ENCODE results near the gene YIPF1. TPM values are rescaled to one million over a fixed set of nuclear protein-coding genes. Genes with fewer than 3 reads are reported as not detected.
A peak's percentile ranks its signal among the peaks of the same experiment; 100 is the strongest.

Gene YIPF1
- 10 to 100 TPM; 12.7 to 17.1 (median 14.3) TPM for polyA plus RNA-seq (ENCODE audit: insufficient read length in 10 of 10)
- long read RNA-seq, donor 1, partial matches to known transcripts = 0 of 4 reads
- long read RNA-seq, donor 1, other reads (novel, unspliced or antisense) = 0 of 4 reads
- long read RNA-seq, donor 2, partial matches to known transcripts = 0 of 2 reads
- long read RNA-seq, donor 2, other reads (novel, unspliced or antisense) = 0 of 2 reads
- long read RNA-seq, donor 3 = 0 reads
- long read RNA-seq, donor 4 = 0 reads
- long read RNA-seq, donor 5, partial matches to known transcripts = 0 of 1 reads
- long read RNA-seq, donor 5, other reads (novel, unspliced or antisense) = 0 of 1 reads
- long read RNA-seq, donor 6 = 0 reads
- long read RNA-seq, donor 7, partial matches to known transcripts = 8 of 10 reads
- long read RNA-seq, donor 7, other reads (novel, unspliced or antisense) = 0 of 10 reads
- long read RNA-seq, donor 8, partial matches to known transcripts = 9 of 9 reads
- long read RNA-seq, donor 8, other reads (novel, unspliced or antisense) = 0 of 9 reads
- long read RNA-seq, donor 9 = 0 reads

DNA sequence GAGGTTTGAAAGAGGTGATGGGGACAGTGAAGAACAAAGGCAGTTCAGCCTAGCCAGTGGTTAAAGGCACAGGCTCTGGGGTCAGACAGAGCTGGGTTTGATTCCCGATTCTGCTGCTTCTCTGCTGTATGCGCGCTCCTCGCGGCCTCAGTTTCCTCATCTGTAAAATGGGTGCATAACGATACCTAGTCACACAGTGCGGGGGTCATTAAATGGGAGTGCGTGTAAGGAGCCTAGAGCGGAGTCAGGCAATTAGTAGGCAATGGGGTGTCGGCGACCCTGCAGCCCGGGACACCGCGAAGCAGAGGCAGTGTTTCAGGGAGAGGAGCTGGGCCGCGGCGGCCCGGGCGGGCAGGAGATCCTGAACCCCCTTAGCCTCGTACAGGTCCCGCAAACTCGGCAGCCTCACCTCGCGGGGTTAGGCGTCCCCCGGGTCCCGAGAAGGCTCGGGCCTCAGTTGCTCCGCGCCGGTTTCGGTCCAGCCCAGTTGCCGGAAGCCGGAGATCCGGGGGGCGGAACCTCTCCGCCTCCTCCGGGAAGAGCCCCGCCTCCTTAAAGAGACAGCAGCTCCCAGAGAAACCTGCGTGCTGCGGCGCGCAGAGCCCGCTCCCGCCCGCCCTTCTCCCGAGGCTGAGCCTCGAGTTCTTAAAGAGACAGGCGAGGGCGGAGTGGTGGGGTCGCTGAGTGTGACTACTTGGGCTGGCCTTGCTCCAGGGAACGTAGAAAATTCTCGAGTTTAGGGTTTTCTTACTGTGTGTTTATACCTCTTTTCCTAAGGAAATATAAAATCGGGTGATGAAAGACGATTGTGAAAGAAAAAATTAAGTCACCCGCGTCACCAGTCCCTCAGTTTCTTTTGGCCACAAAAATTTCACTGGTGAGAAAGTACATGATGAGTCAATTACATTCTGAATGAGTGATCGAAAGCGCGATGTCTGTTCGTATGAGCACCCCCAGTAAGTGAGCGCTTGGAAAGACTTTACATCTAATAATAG, at the start of gene YIPF1:
YIPF1 (minus strand) TSS at position 494 of the 995 bp plus-strand sequence. CDS start 860 bp downstream, outside the sequence.
- peak; percentile 91 to 96 (median 94) for DNase-seq

DNA sequence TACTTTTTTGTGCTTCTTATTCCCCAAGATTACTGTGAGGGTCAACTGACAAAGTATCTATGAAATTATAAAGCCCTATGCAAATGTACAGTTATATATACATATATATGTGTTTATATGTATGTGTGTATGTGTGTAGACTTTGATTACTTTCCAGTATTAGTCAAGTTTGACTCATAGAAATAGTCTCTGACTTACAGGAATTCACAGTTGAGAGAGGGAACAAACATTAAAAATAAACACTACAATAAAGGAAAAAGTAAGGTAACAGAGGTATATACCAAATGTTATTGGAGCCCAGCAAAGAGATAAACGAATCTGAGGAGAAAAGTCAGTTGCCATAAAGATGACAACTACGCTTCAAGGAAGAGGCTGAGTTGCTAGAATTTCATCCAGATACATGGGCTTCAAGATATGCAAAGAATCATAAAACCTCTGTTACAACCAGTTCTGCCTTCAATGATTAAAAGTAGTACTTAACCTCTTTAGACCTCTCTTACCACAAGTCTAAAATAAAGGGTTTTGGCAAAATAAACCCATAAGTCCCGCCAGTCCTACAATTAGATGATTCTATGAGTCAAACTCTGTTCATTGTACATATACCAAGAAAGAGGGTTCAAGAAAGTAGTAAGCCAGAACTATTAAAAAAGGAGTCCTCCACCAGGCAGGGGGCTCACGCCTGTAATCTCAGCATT, 48.7 kb upstream of the YIPF1 start:
- no peak for DNase-seq

DNA sequence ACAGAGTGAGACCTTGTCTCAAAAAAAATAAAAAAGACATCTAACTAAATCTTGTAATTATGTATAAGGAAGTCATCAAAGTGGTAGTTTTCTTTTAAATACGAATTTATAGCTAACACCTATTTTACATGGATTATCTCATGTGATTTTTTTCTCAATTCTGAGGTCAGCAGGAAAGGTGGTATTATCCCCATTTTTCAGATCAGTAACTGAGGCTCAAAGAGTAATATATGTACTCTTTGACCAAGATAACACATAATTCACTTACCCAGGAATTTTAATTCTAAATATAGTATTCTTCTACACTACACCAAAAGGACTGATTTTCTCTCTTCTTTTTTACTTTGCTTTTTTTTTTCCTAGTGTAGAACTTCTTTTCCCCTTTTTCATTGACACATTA, 46.8 kb upstream of the YIPF1 start:
- no peak for DNase-seq

DNA sequence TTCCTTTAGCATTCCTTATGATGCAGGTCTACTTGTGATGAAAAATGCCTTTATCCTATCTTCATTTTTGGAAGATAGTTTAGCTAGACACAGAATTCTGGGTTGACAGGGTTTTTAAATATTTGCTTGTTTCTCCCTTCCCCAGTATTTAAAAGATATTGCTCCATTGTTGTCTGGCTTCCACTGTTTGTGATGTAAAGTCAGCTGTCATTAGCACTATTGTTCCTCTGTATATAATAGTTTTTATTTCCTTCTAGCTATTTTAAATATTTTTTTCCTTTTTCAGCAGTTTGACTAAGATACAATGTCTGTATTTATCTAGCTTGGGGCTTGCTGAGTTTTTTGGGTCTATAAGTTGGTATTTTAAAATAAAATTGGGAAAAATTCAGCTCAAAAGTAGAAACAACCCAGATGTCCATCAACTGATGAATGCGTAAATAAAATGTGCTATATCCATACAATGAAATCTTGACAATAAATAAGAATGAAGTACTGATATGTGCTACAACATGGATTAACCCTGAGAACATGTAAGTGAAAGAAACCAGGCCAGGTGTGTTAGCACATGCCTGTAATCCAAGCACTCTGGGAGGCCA, 44.7 kb upstream of the YIPF1 start:
- no peak for DNase-seq

- no peak for DNase-seq
These were observed 41.9 kb upstream of the YIPF1 start for GRCh38 chr1:53931523-53931922.

GRCh38 chr1:53930932-53931331, 41.3 kb upstream of the YIPF1 start:
- no peak for DNase-seq

GRCh38 chr1:53929246-53929960, 39.8 kb upstream of the YIPF1 start:
- DNase-seq = peak in 1 of 3 donors; percentile 23

GRCh38 chr1:53927376-53927881, 37.8 kb upstream of the YIPF1 start:
- DNase-seq = no peak

GRCh38 chr1:53919675-53920066, 30.1 kb upstream of the YIPF1 start:
- no peak for DNase-seq

DNA sequence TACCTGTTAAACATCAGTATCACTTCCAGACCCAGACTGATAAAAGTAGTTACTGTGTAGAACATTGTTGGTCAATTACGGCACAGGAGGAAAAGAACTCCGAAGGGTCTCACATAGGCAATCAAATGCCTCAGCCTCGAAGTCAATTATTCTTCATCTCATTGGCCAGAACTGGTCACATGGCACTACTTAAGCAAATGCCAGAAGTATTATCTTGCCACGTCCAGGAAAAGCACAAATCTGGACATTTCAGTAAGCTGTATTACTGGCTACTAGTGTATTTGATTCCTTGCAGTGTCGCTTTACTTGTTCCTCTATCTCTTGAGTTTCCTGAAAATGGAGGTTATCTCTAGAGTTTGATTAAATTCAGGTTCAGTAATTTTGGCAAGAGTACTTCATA, 28.7 kb upstream of the YIPF1 start:
- no peak for DNase-seq

GRCh38 chr1:53913352-53914033, 23.9 kb upstream of the YIPF1 start:
- no peak for DNase-seq

GRCh38 chr1:53911442-53911841, 21.8 kb upstream of the YIPF1 start:
- DNase-seq = no peak

GRCh38 chr1:53909946-53910345, 20.3 kb upstream of the YIPF1 start:
- DNase-seq = no peak

DNA sequence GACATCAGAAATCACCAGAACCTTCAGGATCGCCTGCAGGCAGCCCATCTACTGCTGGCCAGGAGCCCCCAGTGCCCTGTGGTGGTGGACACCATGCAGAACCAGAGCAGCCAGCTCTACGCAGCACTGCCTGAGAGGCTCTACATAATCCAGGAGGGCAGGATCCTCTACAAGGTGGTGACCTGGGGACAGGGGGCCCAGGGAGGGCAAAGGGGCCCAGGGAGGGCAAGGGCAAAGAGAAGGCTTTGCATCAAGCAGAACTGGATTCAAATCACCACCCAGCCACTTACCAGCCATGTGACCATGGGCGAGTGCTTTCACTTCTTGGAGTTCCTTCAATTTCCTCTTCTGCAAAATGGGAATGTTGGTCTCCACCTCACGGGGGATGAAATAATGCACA, 16.5 kb upstream of the YIPF1 start:
- DNase-seq = no peak

DNA sequence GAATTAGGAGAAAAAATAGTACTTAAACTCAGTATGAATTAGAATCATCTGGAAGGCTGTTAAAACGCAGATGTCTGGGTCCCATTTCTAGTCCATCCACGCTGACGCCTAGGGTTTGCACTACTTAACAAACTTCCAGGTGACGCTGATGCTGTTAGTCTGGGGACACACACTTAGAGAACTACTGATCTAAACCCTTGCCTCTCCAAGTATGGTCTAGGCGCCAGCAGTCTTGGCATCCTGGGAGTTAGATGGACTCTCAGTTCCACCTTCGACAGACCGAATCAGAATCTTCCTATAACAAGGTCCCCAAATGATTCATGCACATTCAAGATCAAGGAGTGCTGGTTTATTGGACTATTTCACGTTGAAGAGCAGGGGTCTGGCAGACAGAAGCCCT, 15.9 kb upstream of the YIPF1 start:
- no peak for DNase-seq

DNA sequence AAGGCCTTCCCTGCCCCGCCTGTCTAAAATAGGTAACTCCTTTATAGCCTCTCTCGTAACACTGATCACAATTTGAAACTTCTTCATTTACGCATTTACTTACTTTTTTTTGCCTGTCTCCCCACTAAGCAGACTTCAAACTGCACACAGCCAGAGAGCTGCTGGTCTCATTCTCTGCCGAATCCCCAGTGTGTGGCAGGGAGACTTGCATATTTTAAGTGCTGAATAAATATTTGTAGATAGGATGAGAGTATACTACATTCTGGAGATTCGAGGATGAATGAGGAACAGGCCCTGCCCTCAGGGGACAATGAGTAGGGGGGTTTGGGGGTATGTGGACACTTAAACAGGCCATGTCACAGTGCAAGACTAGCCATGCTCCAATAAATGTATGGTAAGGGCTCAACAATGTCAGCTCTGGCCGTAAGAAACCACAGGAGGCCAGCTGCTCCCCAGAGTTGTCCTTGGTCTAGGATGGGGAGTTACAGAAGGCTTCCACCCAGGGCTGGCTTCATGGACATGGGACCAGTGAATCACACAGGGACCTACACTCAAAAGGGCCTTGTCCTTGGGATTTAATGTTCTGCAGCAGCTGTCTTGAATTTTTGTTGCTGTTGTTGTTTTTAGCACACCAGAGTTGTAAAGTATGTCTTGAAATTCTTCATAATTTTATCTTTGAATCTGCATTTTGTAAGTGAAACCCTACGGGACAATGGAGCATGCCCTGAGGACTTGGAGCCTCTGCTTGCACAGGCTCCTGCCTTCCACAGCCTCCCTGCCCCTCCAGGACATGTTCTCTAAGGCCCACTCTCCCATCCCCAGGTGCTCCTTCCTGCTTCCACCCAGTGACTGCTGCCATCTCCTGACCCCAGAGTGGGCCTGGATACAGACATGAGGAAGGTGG, 12.9 kb upstream of the YIPF1 start:
- no peak for DNase-seq

DNA sequence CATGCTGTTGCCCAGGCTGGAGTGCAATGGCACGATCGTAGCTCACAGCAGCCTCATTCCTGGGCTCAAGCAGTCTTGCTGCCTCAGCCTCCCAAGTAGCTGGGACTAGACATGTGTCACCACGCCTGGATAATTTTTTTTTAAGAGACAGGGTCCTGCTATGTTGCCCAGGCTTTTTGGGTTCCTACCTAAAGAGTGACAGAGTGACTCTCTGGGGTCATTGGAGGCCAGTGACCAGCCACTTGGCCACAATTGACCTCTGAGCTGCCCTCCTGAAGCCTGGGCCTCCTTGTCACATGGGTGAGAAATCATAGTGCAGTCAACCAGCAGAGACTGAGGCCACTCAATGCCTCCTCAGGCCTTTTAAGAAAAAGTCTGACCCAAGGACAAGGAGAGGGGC, 10.1 kb upstream of the YIPF1 start:
- DNase-seq = no peak

GRCh38 chr1:53899206-53899628, 9.6 kb upstream of the YIPF1 start:
- peak; percentile 38 to 67 (median 62) for DNase-seq
